Neutrophil (primary cell): ENCODE results near the gene SPEF1.

Source experiments
- H3K27ac ChIP-seq: fragments of 200-600 bp; sonication (generic); 2 replicates; pipeline ENCODE4 v1.5.1; 2016; ENCODE audit warnings: mild to moderate bottlenecking, moderate library complexity
- H3K27me3 ChIP-seq: fragments of 200-600 bp; sonication (generic); 2 replicates; pipeline ENCODE4 v1.6.0; 2016; ENCODE audit warnings: mild to moderate bottlenecking
- H3K36me3 ChIP-seq: fragments of 200-600 bp; sonication (generic); 2 replicates; pipeline ENCODE4 v1.5.1; 2017
- H3K4me1 ChIP-seq, 2 experiments: fragments of 200-600 bp in 1 of 2; sonication (generic) in 1 of 2; 1 replicate in 1 of 2; 2 replicates in 1 of 2; pipeline versions ENCODE4 v1.5.1 to v1.6.1; 2013 to 2016; ENCODE audit warnings: low read depth in 1 of 2, low read length in 1 of 2, mild to moderate bottlenecking in 1 of 2, moderate library complexity in 1 of 2; ENCODE audit not compliant: control insufficient read depth in 1 of 2, insufficient read depth in 1 of 2
- H3K4me3 ChIP-seq, 2 experiments: fragments of 200-600 bp in 1 of 2; sonication (generic) in 1 of 2; 1 replicate in 1 of 2; 2 replicates in 1 of 2; pipeline ENCODE4 v1.5.1; 2013 to 2016; ENCODE audit warnings: low read depth in 1 of 2, low read length in 1 of 2, mild to moderate bottlenecking in 1 of 2, moderate library complexity in 1 of 2
- H3K9me3 ChIP-seq: fragments of 200-600 bp; sonication (generic); 2 replicates; pipeline ENCODE4 v1.5.1; 2016
- CTCF ChIP-seq: fragments of 200-600 bp; sonication (generic); IDR thresholded peaks from 2 replicates; pipeline ENCODE4 v1.5.1; 2016; ENCODE audit warnings: antibody characterized with exemption

SPEF1 gene

GRCh38 chr20:3733119-3733995 lies 47.9 kb downstream of the SPEF1 start:
- H3K4me1 ChIP-seq, result no peaks in the 10 kb centered on the region
- TF ChIP-seq CTCF, result no peak

DNA sequence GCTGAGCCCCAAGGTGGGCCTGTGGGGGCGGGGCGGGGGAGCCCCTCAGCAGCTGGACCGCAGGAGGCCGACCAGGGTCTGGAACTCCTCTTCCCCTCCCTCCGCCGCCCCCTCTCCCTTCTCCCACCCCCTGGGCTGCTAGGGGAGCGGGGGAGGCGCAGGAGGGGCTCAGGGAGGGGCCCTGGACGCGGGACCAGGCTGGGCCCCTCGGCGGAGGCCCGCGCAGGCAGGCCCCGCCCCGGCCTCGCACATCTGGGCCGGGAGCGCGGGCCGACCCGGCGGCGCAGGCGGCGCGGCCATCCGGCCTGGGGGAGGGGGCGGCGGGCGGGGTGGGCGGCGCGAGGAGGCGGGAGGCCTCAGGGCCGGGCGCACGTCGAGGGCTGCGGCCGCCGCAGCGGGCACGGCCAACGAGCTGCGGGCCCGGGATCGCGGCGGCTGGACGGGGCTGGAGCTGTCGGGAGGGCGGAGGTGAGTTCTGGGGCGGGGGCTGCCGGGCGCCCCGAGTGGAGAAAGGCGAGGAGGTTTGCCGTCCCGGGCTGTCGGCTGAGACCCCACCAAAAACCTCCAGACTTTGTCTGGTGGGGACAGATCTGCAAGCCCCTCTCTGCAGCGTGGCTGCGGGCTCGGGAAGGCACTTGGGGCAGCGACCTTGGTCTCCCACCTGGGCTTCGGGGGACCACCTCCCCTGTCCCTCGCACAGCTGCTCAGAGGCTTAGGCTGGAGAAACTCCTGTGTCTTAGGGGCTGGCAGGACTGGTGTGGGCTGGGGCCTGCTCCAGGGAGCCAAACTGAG lies 48.7 kb downstream of the SPEF1 start, which contains the start of gene HSPA12B:
HSPA12B (plus strand) TSS at position 359 of the 792 bp plus-strand sequence. CDS start 5,990 bp downstream, outside the sequence.
- H3K27me3 ChIP-seq, result peaks cover 82% of the 10 kb centered on the region
- no peaks in the 10 kb centered on the region for H3K36me3 ChIP-seq
- no peak within 1 kb of the TSS for H3K27ac ChIP-seq
- no peaks in the 10 kb centered on the region for H3K9me3 ChIP-seq
- H3K4me3 ChIP-seq, result no peak within 1 kb of the TSS
- no peaks in the 10 kb centered on the region for H3K4me1 ChIP-seq
- TF ChIP-seq CTCF, result no peak

More at GRCh38 chr20:3733119-3733995, 47.9 kb downstream of the SPEF1 start:
- Histone ChIP-seq H3K27me3 (peaks cover 74% of the 10 kb centered on the region), H3K36me3 (no peaks in the 10 kb centered on the region), H3K9me3 (no peaks in the 10 kb centered on the region), H3K27ac (no peak overlapping the region), H3K4me3 (no peak overlapping the region)

DNA sequence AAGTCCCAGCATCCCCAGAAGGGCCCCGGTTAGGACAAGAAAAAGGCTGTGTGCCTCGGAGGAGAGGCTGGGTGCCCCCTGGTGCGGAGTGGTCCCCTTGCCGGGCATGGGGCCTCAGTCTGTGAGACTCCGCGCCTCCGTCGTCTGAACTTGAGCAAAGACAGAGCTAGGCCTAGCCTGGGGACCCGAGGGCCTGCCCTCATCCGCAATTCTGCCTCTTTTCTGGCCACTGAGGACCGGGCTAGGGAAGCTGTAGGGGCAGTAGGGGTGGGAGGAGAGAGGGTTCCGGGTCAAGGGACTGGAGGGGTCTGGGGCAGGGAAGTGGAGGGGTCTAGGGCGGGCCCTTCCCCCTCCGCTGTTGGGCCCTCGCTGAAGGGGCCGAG lies 49.3 kb downstream of the SPEF1 start:
- Histone ChIP-seq H3K4me1 (no peaks in the 10 kb centered on the region), H3K4me3 (no peak overlapping the region), H3K27me3 (peaks cover 88% of the 10 kb centered on the region), H3K36me3 (no peaks in the 10 kb centered on the region), H3K27ac (no peak overlapping the region), H3K9me3 (no peaks in the 10 kb centered on the region)
- TF ChIP-seq CTCF, result no peak

DNA sequence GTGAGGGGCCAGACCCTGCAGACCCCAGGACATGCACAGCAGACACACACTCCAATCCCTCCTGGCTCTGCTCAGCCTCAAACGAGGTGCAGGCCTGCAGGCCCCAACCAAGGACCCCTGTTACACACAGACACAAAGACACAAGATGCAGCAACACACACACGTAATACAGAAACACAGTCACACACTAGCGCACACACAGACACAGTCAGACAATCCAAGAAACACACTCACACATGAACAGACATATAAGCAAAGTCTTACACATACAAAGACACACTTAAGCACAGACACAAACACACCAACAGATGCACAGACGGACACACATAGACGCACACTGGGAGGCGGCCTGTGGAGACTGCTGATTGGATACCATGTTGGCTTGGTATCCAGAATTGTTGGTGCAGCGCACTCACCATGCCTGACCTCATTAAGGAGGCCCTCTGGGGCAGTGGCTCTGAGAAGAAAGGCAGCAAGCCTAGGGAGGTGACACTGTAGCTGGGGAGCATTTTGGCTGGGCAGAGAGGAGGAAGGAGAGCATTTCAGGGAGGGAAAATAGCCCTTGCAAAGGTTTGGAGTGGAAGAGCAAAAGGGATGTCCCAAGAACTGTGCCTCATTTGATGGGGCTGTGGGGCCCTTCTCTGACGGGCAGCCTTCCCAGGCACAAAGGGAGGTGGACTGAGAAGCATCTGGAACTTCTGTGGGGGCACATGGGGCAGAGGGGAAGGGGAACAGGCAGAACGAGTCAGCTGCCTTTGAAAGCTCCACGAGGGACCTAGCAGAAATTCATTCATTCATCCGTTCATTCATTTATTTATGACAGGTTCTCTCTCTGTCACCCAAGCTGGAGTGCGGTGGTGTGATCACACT lies 50.2 kb downstream of the SPEF1 start:
- Histone ChIP-seq H3K36me3 (no peaks in the 10 kb centered on the region), H3K4me3 (no peak overlapping the region), H3K27me3 (peaks cover 96% of the 10 kb centered on the region), H3K9me3 (no peaks in the 10 kb centered on the region), H3K27ac (no peak overlapping the region), H3K4me1 (no peaks in the 10 kb centered on the region)
- TF ChIP-seq CTCF, result no peak
